SK-N-SH (cell line): ENCODE results near the gene IRF1. TPM values are rescaled to one million over a fixed set of nuclear protein-coding genes. Genes with fewer than 3 reads are reported as not detected.

Experiments used
- CTCF ChIA-PET: fragments of 300-600, 350-600 bp; formaldehyde crosslinking; extraction: SDS; loops from one replicate; lab custom pipeline; 2021; lab: Yijun Ruan, JAX
- POLR2A ChIA-PET: fragments of 350-600 bp; sonication (Branson Sonifier 250); formaldehyde crosslinking; extraction: SDS; loops from one replicate; lab custom pipeline; 2020; ENCODE audit warnings: antibody characterized with exemption, inconsistent platforms; lab: Yijun Ruan, JAX
- DNase-seq: peaks from one replicate; pipeline ENCODE4 v3.0.0; 2012
- H2AFZ ChIP-seq: fragments of 200-600 bp; sonication (generic); 2 replicates; pipeline ENCODE4 v1.8.1; 2016; ENCODE audit warnings: antibody characterized with exemption, mild to moderate bottlenecking, low read depth
- H3F3A ChIP-seq: fragments of 200-600 bp; sonication (generic); replicated peaks from 2 replicates; pipeline ENCODE3; 2016; ENCODE audit warnings: antibody characterized with exemption, mild to moderate bottlenecking; ENCODE audit not compliant: insufficient read depth
- H3K27ac ChIP-seq, 2 experiments: fragments of 200-500 bp in 1 of 2; fragments of 200-600 bp in 1 of 2; sonication (Bioruptor generic) in 1 of 2; sonication (generic), shearing (Covaris generic) in 1 of 2; 2 replicates each; pipeline versions ENCODE4 v1.5.1 to v1.6.1; 2014 to 2016; ENCODE audit warnings: low read depth in 2 of 2, inconsistent platforms in 1 of 2, low read length in 1 of 2, mild to moderate bottlenecking in 1 of 2, mixed read lengths in 1 of 2
- H3K27me3 ChIP-seq: fragments of 200-600 bp; sonication (generic), shearing (Covaris generic); 2 replicates; pipeline ENCODE4 v1.6.1; 2016; ENCODE audit warnings: mixed run types; ENCODE audit not compliant: insufficient read depth
- H3K36me3 ChIP-seq, 2 experiments: fragments of 200-500 bp in 1 of 2; fragments of 200-600 bp in 1 of 2; sonication (Bioruptor generic) in 1 of 2; sonication (generic) in 1 of 2; replicated peaks in 1 of 2; 2 replicates each; pipeline versions ENCODE3 to v1.5.1; 2014 to 2016; ENCODE audit warnings: low read length in 1 of 2, mild to moderate bottlenecking in 1 of 2; ENCODE audit not compliant: insufficient read depth in 2 of 2, control insufficient read depth in 1 of 2
- H3K4me1 ChIP-seq, 2 experiments: fragments of 200-500 bp in 1 of 2; fragments of 200-600 bp in 1 of 2; sonication (Bioruptor generic) in 1 of 2; sonication (generic), shearing (Covaris generic) in 1 of 2; 2 replicates each; pipeline versions ENCODE4 v1.5.1 to v1.6.1; 2014 to 2016; ENCODE audit warnings: low read depth in 1 of 2, low read length in 1 of 2, mixed run types in 1 of 2; ENCODE audit not compliant: insufficient read depth in 2 of 2, control insufficient read depth in 1 of 2
- H3K4me2 ChIP-seq: fragments of 200-600 bp; sonication (generic), shearing (Covaris generic); 2 replicates; pipeline ENCODE4 v1.6.1; 2017; ENCODE audit warnings: mixed run types
- H3K4me3 ChIP-seq, 2 experiments: fragments of 200-500 bp in 1 of 2; fragments of 200-600 bp in 1 of 2; sonication (Bioruptor generic) in 1 of 2; sonication (generic), shearing (Covaris generic) in 1 of 2; 2 replicates each; pipeline versions ENCODE4 v1.5.1 to v1.8.1; 2014 to 2016; ENCODE audit warnings: low read depth in 2 of 2, inconsistent platforms in 1 of 2, low read length in 1 of 2, mild to moderate bottlenecking in 1 of 2, mixed read lengths in 1 of 2, moderate library complexity in 1 of 2
- H3K79me2 ChIP-seq: fragments of 200-600 bp; sonication (generic); 2 replicates; pipeline ENCODE4 v1.8.1; 2017; ENCODE audit warnings: mild to moderate bottlenecking; ENCODE audit not compliant: insufficient read depth
- H3K9ac ChIP-seq: fragments of 200-600 bp; sonication (generic); 2 replicates; pipeline ENCODE4 v1.6.1; 2017; ENCODE audit warnings: mixed run types
- H3K9me2 ChIP-seq: fragments of 200-600 bp; sonication (generic); 2 replicates; pipeline ENCODE4 v1.6.1; 2017; ENCODE audit warnings: mixed run types
- H3K9me3 ChIP-seq: fragments of 200-600 bp; sonication (generic); 2 replicates; pipeline ENCODE4 v1.6.1; 2017; ENCODE audit warnings: mixed run types, mild to moderate bottlenecking, moderate library complexity
- H4K20me1 ChIP-seq: fragments of 200-600 bp; sonication (generic); 2 replicates; pipeline ENCODE4 v1.6.1; 2017; ENCODE audit warnings: mild to moderate bottlenecking, mixed run types; ENCODE audit not compliant: insufficient read depth
- CHD2 ChIP-seq: fragments of 150-350 bp; IDR thresholded peaks from 2 replicates; pipeline ENCODE4 v1.6.1; 2018; ENCODE audit warnings: low read length; ENCODE audit not compliant: partially characterized antibody
- EP300 ChIP-seq, 2 experiments: IDR thresholded peaks; 2 replicates each; pipeline versions ENCODE4 v1.4.0 to v1.6.1; 2012; ENCODE audit warnings: borderline replicate concordance in 1 of 2, low read depth in 1 of 2, low read length in 1 of 2
- FOSL2 ChIP-seq: IDR thresholded peaks from 2 replicates; pipeline ENCODE4 v1.4.0; 2012; ENCODE audit warnings: low read depth, mild to moderate bottlenecking, moderate library complexity, borderline replicate concordance
- GATA2 ChIP-seq: sonication (generic); formaldehyde crosslinking; IDR thresholded peaks from 2 replicates; pipeline ENCODE4 v1.5.0; 2020; ENCODE audit warnings: mild to moderate bottlenecking, missing genetic modification reagents
- MEF2A ChIP-seq: IDR thresholded peaks from 2 replicates; pipeline ENCODE4 v1.4.0; 2012; ENCODE audit warnings: low read depth, borderline replicate concordance
- MXI1 ChIP-seq: IDR thresholded peaks from 2 replicates; pipeline ENCODE4 v1.6.1; 2012; ENCODE audit warnings: mild to moderate bottlenecking, low read depth, low read length, improper control_type of control experiment
- RAD21 ChIP-seq: IDR thresholded peaks from 2 replicates; pipeline ENCODE4 v1.6.1; 2012; ENCODE audit warnings: mild to moderate bottlenecking, low read length
- RFX5 ChIP-seq: IDR thresholded peaks from 2 replicates; pipeline ENCODE4 v1.6.1; 2012; ENCODE audit warnings: mild to moderate bottlenecking, improper control_type of control experiment, low read length
- RXRA ChIP-seq: IDR thresholded peaks from 2 replicates; pipeline ENCODE4 v1.4.0; 2012; ENCODE audit warnings: low read depth, mild to moderate bottlenecking, borderline replicate concordance
- SMC3 ChIP-seq: IDR thresholded peaks from 2 replicates; pipeline ENCODE4 v1.6.1; 2012; ENCODE audit warnings: low read depth, low read length, improper control_type of control experiment
- WGBS: methylation state at CpG from one replicate; pipeline ENCODE4 v1.1.6; 2017; ENCODE audit warnings: low lambda C conversion rate; 5-methylcytosine and 5-hydroxymethylcytosine counted together
- polyA plus RNA-seq, 3 experiments: library from polyadenylated mRNA; depleted of rRNA; stranded (reverse); fragments of >200 nt; gene quantifications; 2 replicates each; pipeline ENCODE4 v1.2.3, GENCODE V29; 2012
- TF ChIP-seq, protein P1 (sequence below): fragments of 200-600 bp; sonication (generic); IDR thresholded peaks from 2 replicates; pipeline ENCODE4 v1.6.1; 2017; ENCODE audit warnings: antibody characterized with exemption, mild to moderate bottlenecking, moderate library complexity
- TF ChIP-seq, protein P2 (sequence below): IDR thresholded peaks from 2 replicates; pipeline ENCODE4 v1.4.0; 2012; ENCODE audit warnings: low read depth, borderline replicate concordance
- TF ChIP-seq, protein P3 (sequence below): fragments of 150-350 bp; IDR thresholded peaks from 2 replicates; pipeline ENCODE4 v1.6.1; 2016; ENCODE audit warnings: mild to moderate bottlenecking, low read depth, low read length
- TF ChIP-seq, protein P4 (sequence below): IDR thresholded peaks from 2 replicates; pipeline ENCODE4 v1.4.0; 2012; ENCODE audit warnings: low read depth

IRF1 gene
- polyA plus RNA-seq, 1 of the 3 experiments (the other 2 are of a cell fraction): 15.2 TPM

DNA sequence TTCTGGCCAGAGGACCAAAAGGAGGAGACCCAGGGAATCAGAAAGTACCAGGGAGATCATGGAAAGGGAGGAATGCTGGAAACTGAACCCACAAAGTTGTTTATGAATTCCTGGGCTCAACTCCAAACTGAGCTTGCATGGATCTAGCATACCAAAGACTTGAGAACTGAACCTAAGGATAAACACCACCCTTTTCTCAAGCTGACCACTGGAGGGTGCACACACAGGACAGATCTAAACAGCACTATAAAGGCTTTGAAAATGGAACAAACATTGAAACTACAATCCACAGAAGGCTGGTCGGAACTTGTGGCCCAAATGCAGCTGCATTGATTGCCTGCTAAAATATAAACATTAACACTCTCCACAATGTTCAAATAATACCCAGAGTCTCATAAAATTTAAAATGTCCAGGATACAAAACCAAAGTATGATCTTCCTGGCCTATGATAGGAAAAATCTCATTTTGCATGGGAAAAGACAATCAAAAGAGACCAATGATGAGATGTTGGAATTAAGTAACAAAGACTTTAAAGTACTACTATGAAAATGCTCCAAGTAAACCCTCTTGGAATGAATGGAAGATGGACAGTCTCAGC is 15.6 kb upstream of the IRF1 start:
- H4K20me1 ChIP-seq: no peaks in the 10 kb centered on the region
- WGBS: 35% methylated on average over 1 of the region's 1 CpG
- TF ChIP-seq SMC3: peak; percentile 36
- TF ChIP-seq RAD21: peak; percentile 45
- TF ChIP-seq GATA2 (CRISPR knock-in tag): no peak
- TF ChIP-seq, protein P1, sequence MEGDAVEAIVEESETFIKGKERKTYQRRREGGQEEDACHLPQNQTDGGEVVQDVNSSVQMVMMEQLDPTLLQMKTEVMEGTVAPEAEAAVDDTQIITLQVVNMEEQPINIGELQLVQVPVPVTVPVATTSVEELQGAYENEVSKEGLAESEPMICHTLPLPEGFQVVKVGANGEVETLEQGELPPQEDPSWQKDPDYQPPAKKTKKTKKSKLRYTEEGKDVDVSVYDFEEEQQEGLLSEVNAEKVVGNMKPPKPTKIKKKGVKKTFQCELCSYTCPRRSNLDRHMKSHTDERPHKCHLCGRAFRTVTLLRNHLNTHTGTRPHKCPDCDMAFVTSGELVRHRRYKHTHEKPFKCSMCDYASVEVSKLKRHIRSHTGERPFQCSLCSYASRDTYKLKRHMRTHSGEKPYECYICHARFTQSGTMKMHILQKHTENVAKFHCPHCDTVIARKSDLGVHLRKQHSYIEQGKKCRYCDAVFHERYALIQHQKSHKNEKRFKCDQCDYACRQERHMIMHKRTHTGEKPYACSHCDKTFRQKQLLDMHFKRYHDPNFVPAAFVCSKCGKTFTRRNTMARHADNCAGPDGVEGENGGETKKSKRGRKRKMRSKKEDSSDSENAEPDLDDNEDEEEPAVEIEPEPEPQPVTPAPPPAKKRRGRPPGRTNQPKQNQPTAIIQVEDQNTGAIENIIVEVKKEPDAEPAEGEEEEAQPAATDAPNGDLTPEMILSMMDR: peak; percentile 69
- ChIA-PET POLR2A (interaction anchor here (1.1 kb wide), 2 partner anchors 9 to 16 kb away, joined by 3 read pairs; partner anchors contain the start of gene IRF1), CTCF (interaction anchor here (0.6 to 12.3 kb wide), 21 partner anchors 9 to 325 kb away, joined by 3 to 189 read pairs (median 3); partner anchors contain the start of genes IRF1 and P4HA2)
- H2AFZ ChIP-seq: peak overlapping the region; percentile 52
- DNase-seq: peak; percentile 48
- H3K9me3 ChIP-seq: peaks cover 8% of the 10 kb centered on the region; the same call in 1 of the 2 replicates
- H3K79me2 ChIP-seq: no peaks in the 10 kb centered on the region
- peak overlapping the region; percentile 3 to 52; a peak in 3 of 4 replicates for H3K27ac ChIP-seq
- H3K36me3 ChIP-seq: no peaks in the 10 kb centered on the region
- peaks cover 11% of the 10 kb centered on the region for H3F3A ChIP-seq
- no peak overlapping the region for H3K9ac ChIP-seq
- peak overlapping the region in 1 of 2 experiments; percentile 4; a peak in 1 of 4 replicates for H3K4me3 ChIP-seq
- H3K4me2 ChIP-seq: peak overlapping the region; percentile 47; the same call in 1 of the 2 replicates
- no peaks in the 10 kb centered on the region for H3K9me2 ChIP-seq
- H3K27me3 ChIP-seq: no peaks in the 10 kb centered on the region
- no peaks in the 10 kb centered on the region; a peak in 1 of 4 replicates for H3K4me1 ChIP-seq

DNA sequence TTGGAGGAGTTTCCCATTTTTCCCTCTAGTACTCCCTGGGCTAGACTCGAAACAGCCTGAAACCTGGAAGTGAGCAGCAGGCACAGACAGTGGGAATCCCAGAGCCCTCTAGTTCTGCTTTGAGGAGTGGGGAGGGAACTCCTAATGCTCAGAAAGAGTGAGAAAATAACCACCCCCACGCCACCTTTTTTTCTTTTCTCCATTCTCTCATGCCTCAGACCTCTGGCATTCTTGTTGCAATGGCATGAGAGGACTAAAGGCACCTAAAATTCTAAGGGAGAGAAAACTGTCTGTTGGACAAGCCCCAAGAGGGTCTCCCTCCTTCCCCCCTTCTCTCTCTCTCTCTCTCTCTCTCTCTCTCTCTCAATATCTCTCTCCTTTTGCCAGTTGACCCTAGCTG is 15.1 kb upstream of the IRF1 start:
- 0 out of 2 replicates have a peak, but pooled peaks cover 7% of the 10 kb centered on the region for H3K9me3 ChIP-seq
- H3K79me2 ChIP-seq: no peaks in the 10 kb centered on the region
- H4K20me1 ChIP-seq: no peaks in the 10 kb centered on the region
- H3K9me2 ChIP-seq: no peaks in the 10 kb centered on the region
- no peaks in the 10 kb centered on the region for H3K36me3 ChIP-seq
- no peaks in the 10 kb centered on the region; a peak in 1 of 4 replicates for H3K4me1 ChIP-seq
- ChIA-PET POLR2A (interaction anchor here (1.1 kb wide), 2 partner anchors 9 to 15 kb away, joined by 3 read pairs; partner anchors contain the start of gene IRF1), CTCF (interaction anchor here (0.7 to 12.3 kb wide), 20 partner anchors 8 to 315 kb away, joined by 3 to 189 read pairs (median 3); partner anchors contain the start of genes IRF1 and P4HA2)
- peak overlapping the region; percentile 3 to 52; a peak in 3 of 4 replicates for H3K27ac ChIP-seq
- H3F3A ChIP-seq: peaks cover 10% of the 10 kb centered on the region
- H3K4me2 ChIP-seq: peak overlapping the region; percentile 47; the same call in 1 of the 2 replicates
- no peaks in the 10 kb centered on the region for H3K27me3 ChIP-seq
- WGBS: 69% methylated on average over 2 of the region's 2 CpGs
- no peak for DNase-seq
- no peak overlapping the region for H3K9ac ChIP-seq
- H2AFZ ChIP-seq: 0 out of 2 replicates have a peak overlapping the region, but pooled peaks have one; percentile 52
- H3K4me3 ChIP-seq: peak overlapping the region in 1 of 2 experiments; percentile 4; a peak in 1 of 4 replicates
- no peak for TF ChIP-seq RAD21
- TF ChIP-seq, protein P2, sequence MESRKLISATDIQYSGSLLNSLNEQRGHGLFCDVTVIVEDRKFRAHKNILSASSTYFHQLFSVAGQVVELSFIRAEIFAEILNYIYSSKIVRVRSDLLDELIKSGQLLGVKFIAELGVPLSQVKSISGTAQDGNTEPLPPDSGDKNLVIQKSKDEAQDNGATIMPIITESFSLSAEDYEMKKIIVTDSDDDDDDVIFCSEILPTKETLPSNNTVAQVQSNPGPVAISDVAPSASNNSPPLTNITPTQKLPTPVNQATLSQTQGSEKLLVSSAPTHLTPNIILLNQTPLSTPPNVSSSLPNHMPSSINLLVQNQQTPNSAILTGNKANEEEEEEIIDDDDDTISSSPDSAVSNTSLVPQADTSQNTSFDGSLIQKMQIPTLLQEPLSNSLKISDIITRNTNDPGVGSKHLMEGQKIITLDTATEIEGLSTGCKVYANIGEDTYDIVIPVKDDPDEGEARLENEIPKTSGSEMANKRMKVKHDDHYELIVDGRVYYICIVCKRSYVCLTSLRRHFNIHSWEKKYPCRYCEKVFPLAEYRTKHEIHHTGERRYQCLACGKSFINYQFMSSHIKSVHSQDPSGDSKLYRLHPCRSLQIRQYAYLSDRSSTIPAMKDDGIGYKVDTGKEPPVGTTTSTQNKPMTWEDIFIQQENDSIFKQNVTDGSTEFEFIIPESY: no peak
- TF ChIP-seq SMC3: no peak
- TF ChIP-seq RFX5: no peak
- TF ChIP-seq, protein P3, sequence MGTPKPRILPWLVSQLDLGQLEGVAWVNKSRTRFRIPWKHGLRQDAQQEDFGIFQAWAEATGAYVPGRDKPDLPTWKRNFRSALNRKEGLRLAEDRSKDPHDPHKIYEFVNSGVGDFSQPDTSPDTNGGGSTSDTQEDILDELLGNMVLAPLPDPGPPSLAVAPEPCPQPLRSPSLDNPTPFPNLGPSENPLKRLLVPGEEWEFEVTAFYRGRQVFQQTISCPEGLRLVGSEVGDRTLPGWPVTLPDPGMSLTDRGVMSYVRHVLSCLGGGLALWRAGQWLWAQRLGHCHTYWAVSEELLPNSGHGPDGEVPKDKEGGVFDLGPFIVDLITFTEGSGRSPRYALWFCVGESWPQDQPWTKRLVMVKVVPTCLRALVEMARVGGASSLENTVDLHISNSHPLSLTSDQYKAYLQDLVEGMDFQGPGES: no peak
- TF ChIP-seq CHD2: no peak
- no peak for TF ChIP-seq GATA2 (CRISPR knock-in tag)
- TF ChIP-seq MEF2A: no peak
- no peak for TF ChIP-seq RXRA
- TF ChIP-seq MXI1: no peak
- TF ChIP-seq, protein P1: no peak
- no peak for TF ChIP-seq FOSL2
- TF ChIP-seq, protein P4, sequence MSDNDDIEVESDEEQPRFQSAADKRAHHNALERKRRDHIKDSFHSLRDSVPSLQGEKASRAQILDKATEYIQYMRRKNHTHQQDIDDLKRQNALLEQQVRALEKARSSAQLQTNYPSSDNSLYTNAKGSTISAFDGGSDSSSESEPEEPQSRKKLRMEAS: no peak
- no peak for TF ChIP-seq EP300 (IDR thresholded peaks at IDR 0.05; ENCODE audit: borderline replicate concordance in 1 of 2, low read depth in 1 of 2, low read length in 1 of 2)
